HG03342 (cell line): ENCODE data around the gene RTN4R.
"Not testable (repeated sequence)": the region's sequence is repeated elsewhere in the genome, so short reads cannot be mapped to it uniquely, and the experiment has no call there.

Experiments used
- ATAC-seq: cut with Tn5 transposase; IDR thresholded peaks from one replicate; pipeline ENCODE4 v1.9.1; 2021; ENCODE audit warnings: mild to moderate bottlenecking, moderate library complexity; ENCODE audit not compliant: unreplicated experiment

Gene RTN4R

DNA sequence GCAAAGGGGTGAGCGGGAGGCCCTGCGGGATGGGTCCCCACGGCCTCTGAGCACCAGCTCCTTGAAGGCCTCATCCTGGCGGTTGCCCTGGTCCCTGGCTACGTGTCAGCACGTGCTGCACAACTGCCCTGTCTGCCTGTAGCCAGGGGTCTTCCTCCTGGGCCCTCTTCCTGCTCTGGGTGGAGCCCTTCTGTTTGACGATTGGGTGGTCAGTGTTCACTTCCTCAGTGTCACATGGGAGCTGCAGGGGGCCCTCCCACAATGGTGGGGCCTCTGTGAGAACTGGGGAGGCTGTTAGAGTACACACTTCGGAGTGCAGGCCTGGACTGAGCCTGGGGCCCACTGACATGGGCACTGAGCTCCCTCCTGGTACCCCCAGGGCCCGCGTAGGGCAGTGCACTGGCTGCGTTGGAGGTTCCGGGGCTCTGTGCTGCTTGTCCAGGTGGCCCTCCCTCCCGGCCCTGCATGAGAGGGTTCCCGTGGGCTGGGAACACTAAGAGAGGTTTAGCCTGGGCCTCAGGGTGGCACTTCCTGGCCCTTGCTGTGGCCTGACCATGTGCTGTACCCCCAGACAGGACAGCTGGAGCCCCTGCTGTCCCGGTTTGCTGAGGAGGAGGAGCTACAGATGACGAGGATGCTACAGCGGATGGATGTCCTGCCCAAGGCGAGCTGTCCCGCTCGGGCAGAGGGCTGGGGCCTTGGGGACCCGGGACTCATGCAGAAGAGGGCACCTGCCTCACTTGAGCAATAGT, 38.0 kb upstream of the RTN4R start:
- ATAC-seq, result no peak

- not testable (repeated sequence) for ATAC-seq
These were observed 37.2 kb upstream of the RTN4R start for GRCh38 chr22:20305230-20305893.

DNA sequence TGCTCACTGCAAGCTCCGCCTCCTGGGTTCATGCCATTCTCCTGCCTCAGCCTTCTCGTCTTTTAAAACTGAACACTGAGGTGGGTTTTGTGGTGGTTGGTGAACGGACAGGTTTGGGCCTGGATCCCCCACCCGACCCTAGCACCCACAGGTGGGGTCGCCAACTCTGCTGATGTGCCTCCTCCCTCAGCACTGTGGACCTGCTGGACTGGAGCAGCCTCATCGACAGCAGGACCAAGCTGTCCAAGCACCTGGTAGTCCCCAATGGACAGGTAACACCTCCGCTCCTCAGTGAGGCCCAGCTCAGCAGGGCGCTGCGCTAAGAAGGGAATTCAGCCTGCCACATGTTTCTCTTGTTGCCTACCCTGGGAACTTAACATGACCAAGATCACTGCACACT, 36.5 kb upstream of the RTN4R start:
- ATAC-seq, result no peak

- not testable (repeated sequence) for ATAC-seq
These were observed 35.1 kb upstream of the RTN4R start for GRCh38 chr22:20303229-20303534.

DNA sequence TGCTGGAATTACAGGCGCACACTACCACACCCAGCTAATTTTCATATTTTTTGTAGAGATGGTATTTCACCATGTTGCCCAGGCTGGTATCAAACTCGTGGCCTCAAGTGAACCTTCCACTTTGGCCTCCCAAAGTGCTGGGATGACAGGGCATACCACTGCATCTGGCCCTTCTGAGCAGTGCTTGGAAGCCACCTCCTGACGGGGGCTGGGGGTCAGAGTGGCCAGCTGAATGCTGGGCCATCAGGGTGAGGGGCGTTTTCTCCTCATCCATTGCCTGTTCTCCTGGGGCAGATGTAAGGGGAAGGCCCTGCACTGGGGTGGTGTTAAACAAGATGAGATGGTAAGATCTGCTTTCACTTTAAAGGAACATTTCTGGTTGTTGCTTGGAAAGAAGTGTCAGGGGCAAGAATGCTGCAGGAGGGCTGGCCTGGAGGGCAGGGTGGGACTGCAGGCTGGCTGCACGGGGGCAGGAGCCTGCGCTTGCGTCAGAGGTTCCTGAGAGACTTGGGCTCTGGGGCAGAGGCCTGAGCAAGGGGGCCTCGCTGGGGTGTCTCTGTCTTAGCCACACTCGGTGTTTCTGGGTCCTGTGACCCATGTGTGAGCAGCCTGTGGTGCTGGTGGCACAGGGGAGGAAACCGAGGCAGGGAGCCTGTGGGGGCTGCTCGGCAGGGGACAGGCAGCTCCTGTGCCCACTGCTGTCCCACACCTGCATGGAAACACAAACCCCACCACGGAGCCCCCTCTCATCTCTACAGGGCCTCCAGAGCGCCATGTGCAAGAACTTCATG, 34.5 kb upstream of the RTN4R start:
- ATAC-seq, result no peak

DNA sequence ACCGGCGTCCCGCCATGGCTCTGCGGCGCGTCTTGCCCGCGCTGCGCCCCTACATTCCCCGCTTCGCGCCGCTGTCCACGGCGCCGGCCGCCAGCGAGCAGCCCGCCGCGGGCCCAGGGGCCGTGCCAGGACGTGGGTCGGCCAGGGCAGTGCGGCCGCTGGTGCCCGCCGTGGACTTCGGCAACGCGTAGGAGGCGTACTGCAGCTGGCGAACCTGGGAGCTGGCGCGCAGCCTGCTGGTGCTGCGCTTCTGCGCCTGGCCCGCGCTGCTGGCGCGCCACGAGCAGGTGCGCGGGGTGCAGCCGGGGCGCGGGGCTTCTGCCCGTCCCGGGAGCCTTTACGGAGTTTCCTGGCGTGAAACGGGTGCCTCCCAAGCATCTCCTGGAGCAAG, 31.6 kb upstream of the RTN4R start:
- peak; percentile 25 for ATAC-seq

DNA sequence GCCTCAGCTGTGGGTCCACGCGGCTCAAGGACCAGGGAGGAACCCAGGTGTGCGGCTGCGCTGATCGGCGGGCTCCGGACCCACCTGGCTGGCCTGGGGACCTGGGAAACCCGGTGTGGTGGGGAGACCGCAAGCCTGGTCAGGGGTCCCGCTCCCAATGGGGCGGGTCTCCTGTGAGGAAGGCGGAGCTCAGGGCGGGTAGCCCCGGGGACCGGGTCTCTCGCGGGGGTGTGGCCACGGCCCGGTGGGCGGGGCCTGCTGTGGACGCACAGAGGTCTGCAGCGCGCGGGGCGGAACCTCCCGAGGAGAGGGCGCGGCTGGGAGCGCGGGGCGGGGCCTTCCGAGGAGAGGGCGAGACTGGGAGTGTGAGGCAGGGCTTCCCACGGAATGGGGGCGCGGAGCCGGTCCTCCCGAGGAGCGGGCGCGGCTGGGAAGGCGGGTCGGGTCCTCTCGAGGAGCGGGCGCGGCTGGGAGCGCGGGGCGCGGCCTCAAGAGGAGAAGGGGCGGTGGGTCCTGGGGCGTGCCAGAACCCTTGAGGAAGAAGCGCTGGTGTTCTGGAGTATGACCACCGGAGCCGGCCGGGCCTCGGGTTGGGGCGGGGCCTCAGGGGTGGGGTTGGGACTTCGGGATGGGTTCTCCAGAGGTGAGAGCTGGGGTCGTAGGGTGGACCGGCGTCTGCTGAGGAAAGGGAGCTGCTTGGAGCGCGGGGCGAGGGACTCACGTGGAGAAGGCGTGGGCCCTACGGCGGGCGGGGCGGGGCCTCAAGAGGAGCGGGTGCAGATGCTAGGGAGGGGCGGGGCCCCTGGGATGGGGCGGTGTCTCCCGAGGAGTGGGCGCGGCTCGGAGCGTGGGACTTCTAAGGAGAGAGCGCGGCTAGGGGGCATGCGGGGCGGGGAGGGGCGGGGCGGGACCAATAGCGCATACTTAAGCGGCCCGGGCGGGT, 31.0 kb upstream of the RTN4R start:
- ATAC-seq, result peak; percentile 48

GRCh38 chr22:20298110-20298802, 30.1 kb upstream of the RTN4R start:
- ATAC-seq, result no peak

DNA sequence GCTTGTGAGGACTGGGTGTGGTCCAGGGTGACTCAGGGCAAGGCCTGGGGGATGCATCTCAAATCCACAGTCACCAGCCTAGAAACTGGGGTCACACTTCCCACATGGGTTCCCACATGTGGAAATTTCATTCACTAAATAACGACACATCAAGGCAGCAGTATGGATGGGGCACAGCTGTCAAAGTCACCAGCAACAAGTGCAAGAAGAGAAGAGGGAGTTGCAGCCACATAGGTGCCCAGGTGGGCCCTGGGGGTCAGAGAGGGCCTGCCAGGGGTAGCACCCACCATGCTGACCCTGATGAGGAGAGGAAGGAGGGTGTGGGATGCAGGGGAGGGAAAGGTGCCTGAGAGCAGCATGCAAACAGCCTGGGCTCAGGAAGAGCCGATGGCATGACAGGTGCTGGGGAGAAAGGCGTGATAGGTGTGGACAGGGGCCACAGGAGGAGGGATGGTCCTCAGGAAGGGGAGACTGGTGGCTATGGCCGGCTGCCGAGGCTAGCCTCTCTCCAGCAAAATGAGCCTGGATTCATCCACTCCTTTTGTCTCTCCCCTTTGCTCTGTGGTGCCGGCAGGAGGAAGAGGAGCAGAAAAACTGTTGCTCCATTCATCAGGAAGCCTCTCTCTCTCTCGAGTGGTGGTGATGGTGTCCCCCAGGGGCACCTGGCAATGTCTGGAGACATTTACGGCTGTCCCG, 29.4 kb upstream of the RTN4R start:
- no peak for ATAC-seq

GRCh38 chr22:20296598-20296997, 28.5 kb upstream of the RTN4R start:
- ATAC-seq, result no peak

DNA sequence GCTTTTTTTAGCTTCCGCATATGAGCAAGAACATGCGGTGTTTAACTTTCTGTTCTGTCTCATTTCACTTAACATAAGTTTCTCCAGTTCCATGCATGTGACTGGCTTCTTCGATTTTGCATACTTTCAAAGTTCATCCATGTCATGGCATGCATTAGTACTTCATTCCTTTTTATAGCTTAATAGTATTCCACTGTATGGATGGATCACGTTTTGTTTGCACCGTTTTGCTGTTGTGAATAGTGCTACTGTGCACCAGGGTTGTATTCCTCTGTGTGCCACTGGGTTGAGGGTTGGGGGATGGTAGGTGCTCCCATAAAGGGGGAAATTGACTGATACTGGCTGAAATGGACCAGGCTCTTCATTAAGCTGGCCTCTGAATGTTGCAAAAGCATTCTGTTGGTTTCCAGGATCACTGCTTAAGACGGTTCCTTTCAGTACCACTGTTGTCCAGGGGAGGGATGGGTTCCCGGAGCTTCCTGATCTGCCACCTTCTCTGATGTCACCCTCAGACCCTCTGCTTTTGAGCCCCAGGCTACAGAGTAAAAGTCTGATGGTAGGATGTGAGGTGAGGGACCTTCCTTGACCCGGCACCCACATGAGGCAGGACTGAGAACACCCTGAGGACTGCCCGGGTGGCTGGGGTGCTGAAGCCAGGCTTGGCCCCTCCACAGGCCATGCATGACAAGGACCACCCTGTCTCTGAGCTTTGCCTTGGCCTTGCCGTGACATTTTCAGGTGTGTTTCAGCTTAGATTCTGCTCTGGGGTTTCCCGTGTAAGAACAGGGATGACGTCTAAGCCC, 27.3 kb upstream of the RTN4R start:
- ATAC-seq, result no peak

- no peak for ATAC-seq
These were observed 24.6 kb upstream of the RTN4R start for GRCh38 chr22:20292673-20293232.

DNA sequence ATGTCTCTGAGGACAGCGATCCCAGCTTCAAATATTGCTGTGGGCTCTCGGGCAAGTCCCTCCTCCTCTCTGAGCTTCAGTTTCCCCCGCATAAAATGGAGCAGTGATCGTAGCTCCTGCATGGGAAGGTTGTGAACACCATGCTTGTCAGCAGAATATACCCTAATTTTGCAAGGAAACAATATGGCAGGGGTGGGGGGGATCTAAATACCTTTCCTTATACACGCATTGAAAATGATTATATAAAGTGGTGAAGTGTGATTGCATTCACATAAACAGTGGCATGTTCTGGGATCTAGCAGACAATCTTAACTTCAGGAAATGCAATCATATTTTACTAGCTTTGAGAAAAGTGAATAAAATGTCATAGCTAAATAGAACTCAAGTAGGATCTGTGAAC, 24.0 kb upstream of the RTN4R start:
- no peak for ATAC-seq

GRCh38 chr22:20291604-20292063, 23.5 kb upstream of the RTN4R start:
- ATAC-seq, result no peak

DNA sequence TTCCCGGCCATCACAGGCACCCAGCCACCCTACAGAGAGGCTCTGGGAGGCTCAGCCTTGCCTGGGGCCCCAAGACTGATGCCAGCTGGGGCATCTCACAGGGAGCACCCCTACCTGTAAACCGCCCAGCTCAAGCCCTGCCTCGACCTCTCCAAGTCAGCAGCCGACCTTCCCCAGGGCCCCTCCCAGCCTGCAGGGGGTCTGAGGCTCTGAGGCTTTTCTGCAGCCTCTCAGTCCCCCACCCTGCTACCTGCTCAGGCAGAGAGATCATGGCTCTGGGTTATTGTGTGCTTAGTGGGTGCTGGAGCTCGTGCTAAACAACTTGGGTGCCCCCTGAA, 23.1 kb upstream of the RTN4R start:
- ATAC-seq, result no peak

GRCh38 chr22:20290578-20291248, 22.6 kb upstream of the RTN4R start:
- no peak for ATAC-seq

GRCh38 chr22:20290045-20290392, 21.9 kb upstream of the RTN4R start:
- ATAC-seq, result no peak
